SU-DHL-6 (cell line): ENCODE results near the gene RP9.
A peak's percentile ranks its signal among the peaks of the same experiment; 100 is the strongest.

Experiments
- H2AFZ ChIP-seq: fragments of 200-600 bp; sonication (generic); 2 replicates; pipeline ENCODE4 v1.6.1; 2014; ENCODE audit warnings: low read depth, mild to moderate bottlenecking, moderate library complexity, mixed read lengths, antibody characterized with exemption, low read length; ENCODE audit not compliant: severe bottlenecking
- H3F3A ChIP-seq: fragments of 200-600 bp; shearing (Covaris generic); 2 replicates; pipeline ENCODE4 v1.6.0; 2016; ENCODE audit warnings: antibody characterized with exemption, mild to moderate bottlenecking; ENCODE audit not compliant: insufficient read depth
- H3K27ac ChIP-seq: fragments of 200-600 bp; sonication (generic); 2 replicates; pipeline ENCODE4 v1.5.1; 2016; ENCODE audit warnings: low read depth, mild to moderate bottlenecking, low read length, moderate library complexity, mixed read lengths
- H3K27me3 ChIP-seq: fragments of 200-600 bp; sonication (generic), shearing (Covaris generic); 2 replicates; pipeline ENCODE4 v1.6.0; 2014; ENCODE audit warnings: mild to moderate bottlenecking, low read length
- H3K36me3 ChIP-seq: fragments of 200-600 bp; sonication (generic); 2 replicates; pipeline ENCODE4 v1.6.1; 2014; ENCODE audit warnings: mild to moderate bottlenecking, low read length, mixed read lengths
- H3K4me2 ChIP-seq: fragments of 300-600, 200-600 bp; shearing (Covaris generic), sonication (generic); 2 replicates; pipeline ENCODE4 v1.6.0; 2014; ENCODE audit warnings: low read length, low read depth, mild to moderate bottlenecking; ENCODE audit not compliant: poor library complexity, severe bottlenecking
- H3K4me3 ChIP-seq: fragments of 200-600 bp; sonication (generic); 2 replicates; pipeline ENCODE4 v1.5.1; 2014; ENCODE audit warnings: antibody characterized with exemption, low read length, mild to moderate bottlenecking, mixed read lengths; ENCODE audit not compliant: insufficient read depth, poor library complexity, severe bottlenecking
- H3K79me2 ChIP-seq: fragments of 200-600 bp; sonication (generic); 2 replicates; pipeline ENCODE4 v1.6.1; 2014; ENCODE audit warnings: mild to moderate bottlenecking, low read length, moderate library complexity; ENCODE audit not compliant: insufficient read depth
- H3K9ac ChIP-seq: fragments of 200-600 bp; sonication (generic); 2 replicates; pipeline ENCODE4 v1.7.0; 2014; ENCODE audit warnings: mild to moderate bottlenecking, low read length
- H3K9me2 ChIP-seq: fragments of 200-600 bp; sonication (generic); replicated peaks from 2 replicates; pipeline ENCODE4 v1.6.1; 2014; ENCODE audit warnings: low read length; ENCODE audit not compliant: insufficient read depth
- H3K9me3 ChIP-seq: fragments of 200-600 bp; sonication (generic); 2 replicates; pipeline ENCODE4 v1.6.1; 2014; ENCODE audit warnings: low read length, mixed read lengths; ENCODE audit not compliant: insufficient read depth
- H4K20me1 ChIP-seq: fragments of 200-600 bp; sonication (generic); 2 replicates; pipeline ENCODE4 v1.6.1; 2014; ENCODE audit warnings: low read depth, mild to moderate bottlenecking, antibody characterized with exemption, low read length, moderate library complexity, mixed read lengths
- EZH2phosphoT487 ChIP-seq: fragments of 200-600 bp; sonication (generic), shearing (Covaris generic); conservative IDR thresholded peaks from 2 replicates; pipeline ENCODE4 v1.6.1; 2018; ENCODE audit warnings: mild to moderate bottlenecking, antibody characterized with exemption, low read length, moderate library complexity, mixed read lengths
- TF ChIP-seq, protein P1 (sequence below): fragments of 200-600 bp; sonication (generic); IDR thresholded peaks from one replicate; pipeline ENCODE4 v1.5.1; 2017; ENCODE audit warnings: antibody characterized with exemption, mild to moderate bottlenecking, low read length, moderate library complexity; ENCODE audit not compliant: insufficient read depth, poor library complexity, severe bottlenecking

RP9 gene

GRCh38 chr7:33108554-33109004 is 625 bp downstream of the RP9 start:
- H3K36me3 ChIP-seq, result no peaks in the 10 kb centered on the region
- H3K27me3 ChIP-seq, result no peaks in the 10 kb centered on the region
- H3K79me2 ChIP-seq, result peaks cover 50% of the 10 kb centered on the region
- peak overlapping the region; percentile 85 for H3K4me2 ChIP-seq
- peaks cover 7% of the 10 kb centered on the region; the same call in 1 of the 2 replicates for H3F3A ChIP-seq
- H3K9me3 ChIP-seq, result no peaks in the 10 kb centered on the region
- peak overlapping the region; percentile 96 for H3K9ac ChIP-seq
- H4K20me1 ChIP-seq, result peaks cover 7% of the 10 kb centered on the region; the same call in 1 of the 2 replicates
- peak overlapping the region; percentile 61 for H3K27ac ChIP-seq
- H3K9me2 ChIP-seq, result no peaks in the 10 kb centered on the region
- peak overlapping the region; percentile 93 for H2AFZ ChIP-seq
- peak overlapping the region; percentile 98 for H3K4me3 ChIP-seq
- no peak for TF ChIP-seq EZH2phosphoT487
- TF ChIP-seq, protein P1, sequence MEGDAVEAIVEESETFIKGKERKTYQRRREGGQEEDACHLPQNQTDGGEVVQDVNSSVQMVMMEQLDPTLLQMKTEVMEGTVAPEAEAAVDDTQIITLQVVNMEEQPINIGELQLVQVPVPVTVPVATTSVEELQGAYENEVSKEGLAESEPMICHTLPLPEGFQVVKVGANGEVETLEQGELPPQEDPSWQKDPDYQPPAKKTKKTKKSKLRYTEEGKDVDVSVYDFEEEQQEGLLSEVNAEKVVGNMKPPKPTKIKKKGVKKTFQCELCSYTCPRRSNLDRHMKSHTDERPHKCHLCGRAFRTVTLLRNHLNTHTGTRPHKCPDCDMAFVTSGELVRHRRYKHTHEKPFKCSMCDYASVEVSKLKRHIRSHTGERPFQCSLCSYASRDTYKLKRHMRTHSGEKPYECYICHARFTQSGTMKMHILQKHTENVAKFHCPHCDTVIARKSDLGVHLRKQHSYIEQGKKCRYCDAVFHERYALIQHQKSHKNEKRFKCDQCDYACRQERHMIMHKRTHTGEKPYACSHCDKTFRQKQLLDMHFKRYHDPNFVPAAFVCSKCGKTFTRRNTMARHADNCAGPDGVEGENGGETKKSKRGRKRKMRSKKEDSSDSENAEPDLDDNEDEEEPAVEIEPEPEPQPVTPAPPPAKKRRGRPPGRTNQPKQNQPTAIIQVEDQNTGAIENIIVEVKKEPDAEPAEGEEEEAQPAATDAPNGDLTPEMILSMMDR, result peak; percentile 38

- Histone ChIP-seq H3K9ac (peak overlapping the region; percentile 96), H2AFZ (no peak overlapping the region)
These were observed 1.8 kb downstream of the RP9 start for GRCh38 chr7:33107136-33108066.

GRCh38 chr7:33101906-33102305 is 7.3 kb downstream of the RP9 start:
- H3K36me3 ChIP-seq, result peaks cover 17% of the 10 kb centered on the region; the same call in 1 of the 2 replicates
- H3K9ac ChIP-seq, result no peak overlapping the region
- H3K27ac ChIP-seq, result no peak overlapping the region
- no peaks in the 10 kb centered on the region for H3K27me3 ChIP-seq
- H2AFZ ChIP-seq, result no peak overlapping the region
- no peaks in the 10 kb centered on the region for H3K9me2 ChIP-seq
- peaks cover 4% of the 10 kb centered on the region; the same call in 1 of the 2 replicates for H3F3A ChIP-seq
- H3K4me3 ChIP-seq, result no peak overlapping the region
- H4K20me1 ChIP-seq, result no peaks in the 10 kb centered on the region; the same call in 1 of the 2 replicates
- H3K9me3 ChIP-seq, result no peaks in the 10 kb centered on the region
- peaks cover 30% of the 10 kb centered on the region for H3K79me2 ChIP-seq
- TF ChIP-seq EZH2phosphoT487, result no peak
- TF ChIP-seq, protein P1, result no peak
- H3K4me2 ChIP-seq, result no peak overlapping the region

More at GRCh38 chr7:33107136-33108066, 1.8 kb downstream of the RP9 start:
- no peaks in the 10 kb centered on the region for H3K9me3 ChIP-seq
- H3K9me2 ChIP-seq, result no peaks in the 10 kb centered on the region
- no peak for TF ChIP-seq EZH2phosphoT487
- TF ChIP-seq, protein P1, result peak; percentile 69
- H3K4me2 ChIP-seq, result peak overlapping the region; percentile 85
- 0 out of 2 replicates have a peak, but pooled peaks cover 2% of the 10 kb centered on the region for H3K36me3 ChIP-seq
- peak overlapping the region; percentile 98 for H3K4me3 ChIP-seq
- H3F3A ChIP-seq, result peaks cover 7% of the 10 kb centered on the region; the same call in 1 of the 2 replicates
- peak overlapping the region; percentile 61 for H3K27ac ChIP-seq
- H3K27me3 ChIP-seq, result no peaks in the 10 kb centered on the region
- peaks cover 50% of the 10 kb centered on the region for H3K79me2 ChIP-seq
- peaks cover 7% of the 10 kb centered on the region; the same call in 1 of the 2 replicates for H4K20me1 ChIP-seq
